PFSK-1 (cell line): ENCODE data around the gene LRRC32.

Experiments
- FOXP2 ChIP-seq: optimal IDR thresholded peaks from 2 replicates; pipeline ENCODE3; 2011; ENCODE audit warnings: borderline replicate concordance, control low read depth, inconsistent platforms; ENCODE audit not compliant: insufficient read depth; ENCODE audit errors: extremely low read length, extremely low read depth
- POLR2AphosphoS5 ChIP-seq: IDR thresholded peaks from 2 replicates; pipeline ENCODE4 v1.6.1; 2012; ENCODE audit warnings: low read depth, mild to moderate bottlenecking, control low read depth, low read length, moderate library complexity
- SIN3A ChIP-seq: IDR thresholded peaks from 2 replicates; pipeline ENCODE4 v1.6.1; 2012; ENCODE audit warnings: mild to moderate bottlenecking, low read length, moderate library complexity, borderline replicate concordance; ENCODE audit not compliant: insufficient read depth
- TAF1 ChIP-seq: IDR thresholded peaks from 2 replicates; pipeline ENCODE4 v1.6.1; 2012; ENCODE audit warnings: low read length, control low read depth, borderline replicate concordance; ENCODE audit not compliant: insufficient read depth
- TF ChIP-seq, protein P1 (sequence below), 2 experiments: IDR thresholded peaks; 2 replicates each; pipeline versions ENCODE4 v1.6.1 to v1.8.0; 2011 to 2012; ENCODE audit warnings: low read depth in 2 of 2, low read length in 2 of 2, control low read depth in 1 of 2, inconsistent platforms in 1 of 2, mild to moderate bottlenecking in 1 of 2, moderate library complexity in 1 of 2; ENCODE audit not compliant: insufficient read depth in 1 of 2

LRRC32 gene

DNA sequence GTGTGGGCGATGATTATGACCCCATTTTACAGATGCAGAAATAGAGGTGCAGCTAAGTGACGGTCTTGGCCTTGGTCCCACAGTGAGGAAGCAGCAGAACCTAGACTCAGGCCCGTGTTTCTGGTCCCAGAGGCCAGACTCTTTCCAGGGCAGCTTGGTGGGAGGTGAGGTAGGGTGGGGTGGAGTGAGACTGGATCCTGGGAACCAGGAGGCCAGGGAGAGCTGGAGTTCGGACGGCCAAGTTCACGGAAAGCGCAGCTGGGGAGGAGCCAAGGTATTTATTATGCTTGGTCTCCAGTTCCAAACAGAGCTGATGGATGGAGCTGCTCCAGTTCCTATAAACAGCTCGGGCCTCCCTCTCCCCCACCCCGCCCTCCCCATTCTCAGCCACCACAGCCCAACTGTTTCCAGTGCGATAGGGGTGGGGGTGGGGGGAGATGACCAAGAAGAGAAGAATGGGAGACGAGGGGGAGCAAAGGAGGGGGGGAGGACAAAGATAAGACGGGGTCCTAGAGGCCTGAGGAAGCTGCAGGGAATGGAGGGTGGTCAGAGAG is 16.2 kb downstream of the LRRC32 start:
- TF ChIP-seq, protein P1, sequence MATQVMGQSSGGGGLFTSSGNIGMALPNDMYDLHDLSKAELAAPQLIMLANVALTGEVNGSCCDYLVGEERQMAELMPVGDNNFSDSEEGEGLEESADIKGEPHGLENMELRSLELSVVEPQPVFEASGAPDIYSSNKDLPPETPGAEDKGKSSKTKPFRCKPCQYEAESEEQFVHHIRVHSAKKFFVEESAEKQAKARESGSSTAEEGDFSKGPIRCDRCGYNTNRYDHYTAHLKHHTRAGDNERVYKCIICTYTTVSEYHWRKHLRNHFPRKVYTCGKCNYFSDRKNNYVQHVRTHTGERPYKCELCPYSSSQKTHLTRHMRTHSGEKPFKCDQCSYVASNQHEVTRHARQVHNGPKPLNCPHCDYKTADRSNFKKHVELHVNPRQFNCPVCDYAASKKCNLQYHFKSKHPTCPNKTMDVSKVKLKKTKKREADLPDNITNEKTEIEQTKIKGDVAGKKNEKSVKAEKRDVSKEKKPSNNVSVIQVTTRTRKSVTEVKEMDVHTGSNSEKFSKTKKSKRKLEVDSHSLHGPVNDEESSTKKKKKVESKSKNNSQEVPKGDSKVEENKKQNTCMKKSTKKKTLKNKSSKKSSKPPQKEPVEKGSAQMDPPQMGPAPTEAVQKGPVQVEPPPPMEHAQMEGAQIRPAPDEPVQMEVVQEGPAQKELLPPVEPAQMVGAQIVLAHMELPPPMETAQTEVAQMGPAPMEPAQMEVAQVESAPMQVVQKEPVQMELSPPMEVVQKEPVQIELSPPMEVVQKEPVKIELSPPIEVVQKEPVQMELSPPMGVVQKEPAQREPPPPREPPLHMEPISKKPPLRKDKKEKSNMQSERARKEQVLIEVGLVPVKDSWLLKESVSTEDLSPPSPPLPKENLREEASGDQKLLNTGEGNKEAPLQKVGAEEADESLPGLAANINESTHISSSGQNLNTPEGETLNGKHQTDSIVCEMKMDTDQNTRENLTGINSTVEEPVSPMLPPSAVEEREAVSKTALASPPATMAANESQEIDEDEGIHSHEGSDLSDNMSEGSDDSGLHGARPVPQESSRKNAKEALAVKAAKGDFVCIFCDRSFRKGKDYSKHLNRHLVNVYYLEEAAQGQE (IDR thresholded peaks at IDR 0.05; ENCODE audit: insufficient read depth in 1 of 2, low read depth in 2 of 2, low read length in 2 of 2): no peak
- no peak for TF ChIP-seq FOXP2
- TF ChIP-seq POLR2AphosphoS5: no peak
- TF ChIP-seq TAF1: no peak
- TF ChIP-seq SIN3A: no peak

GRCh38 chr11:76653674-76654284 is 16.8 kb downstream of the LRRC32 start:
- TF ChIP-seq SIN3A: no peak
- TF ChIP-seq, protein P1 (IDR thresholded peaks at IDR 0.05; ENCODE audit: insufficient read depth in 1 of 2, low read depth in 2 of 2, low read length in 2 of 2): 0 out of 4 replicates have a peak, but pooled peaks of 1 of the 2 experiments have one; percentile 52

DNA sequence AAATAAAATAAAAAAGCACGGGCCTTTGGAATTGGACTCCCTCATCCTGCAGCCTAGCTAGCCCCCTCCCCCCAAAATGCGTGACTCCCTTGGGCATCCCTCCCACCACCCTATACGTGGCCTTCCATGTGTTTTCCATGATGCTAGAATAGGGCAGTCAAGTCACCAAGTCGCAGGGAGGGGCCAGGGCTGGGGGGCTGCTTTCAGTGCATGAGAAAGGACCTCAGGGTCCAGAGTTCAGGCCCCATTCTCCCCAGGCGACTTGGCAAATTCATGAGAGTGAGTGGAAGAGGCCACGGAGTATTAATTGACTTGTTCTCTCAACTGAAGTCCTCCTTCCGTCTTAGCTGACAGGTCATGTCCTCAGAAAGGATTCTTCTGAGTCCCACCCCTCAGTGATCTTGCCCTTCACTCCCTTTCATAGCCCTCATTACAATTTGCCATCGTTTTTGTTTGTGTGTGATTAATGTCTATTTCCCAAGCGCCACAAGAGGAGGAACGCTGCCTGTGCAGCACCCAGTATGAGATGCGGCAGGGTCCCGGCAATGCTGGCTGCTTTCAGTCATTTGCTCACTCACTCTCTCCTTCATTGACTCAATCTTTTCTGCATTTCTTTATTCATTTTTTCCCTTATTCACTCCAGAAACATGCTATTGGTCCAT is 17.4 kb downstream of the LRRC32 start:
- TF ChIP-seq TAF1 (no peak), POLR2AphosphoS5 (no peak), FOXP2 (no peak), SIN3A (no peak)
- TF ChIP-seq, protein P1 (IDR thresholded peaks at IDR 0.05; ENCODE audit: insufficient read depth in 1 of 2, low read depth in 2 of 2, low read length in 2 of 2): no peak

- no peak for TF ChIP-seq FOXP2
- TF ChIP-seq, protein P1 (IDR thresholded peaks at IDR 0.05; ENCODE audit: insufficient read depth in 1 of 2, low read depth in 2 of 2, low read length in 2 of 2): no peak
Measured at GRCh38 chr11:76649851-76650372, 20.6 kb downstream of the LRRC32 start.
